ENCODE data around the gene EMILIN2.
"Not testable (repeated sequence)": the region's sequence is repeated elsewhere in the genome, so short reads cannot be mapped to it uniquely, and the experiment has no call there.

EMILIN2 gene
- 10.4 to 13.7 reads per million in 2 donors for total RNA-seq

- DNase-seq: no peak
Observed at GRCh38 chr18:2846636-2847316, at the start of gene EMILIN2. Gene EMILIN2, plus strand, starts transcription at chr18:2847006. Its CDS starts 183 bp downstream, at chr18:2847189.

- DNase-seq: no peak
Observed at GRCh38 chr18:2797951-2798350, 48.9 kb upstream of the EMILIN2 start.

- DNase-seq: no peak
Observed at GRCh38 chr18:2799369-2799768, 47.4 kb upstream of the EMILIN2 start.

GRCh38 chr18:2805970-2806943, 40.5 kb upstream of the EMILIN2 start:
- no peak for DNase-seq

GRCh38 chr18:2808640-2809039, 38.2 kb upstream of the EMILIN2 start:
- DNase-seq: not testable (repeated sequence)

- not testable (repeated sequence) for DNase-seq
Observed at GRCh38 chr18:2809666-2810183, 37.1 kb upstream of the EMILIN2 start.

GRCh38 chr18:2811416-2811815, 35.4 kb upstream of the EMILIN2 start:
- no peak for DNase-seq

GRCh38 chr18:2814928-2815327, 31.9 kb upstream of the EMILIN2 start:
- DNase-seq: no peak

GRCh38 chr18:2818281-2818680, 28.5 kb upstream of the EMILIN2 start:
- no peak for DNase-seq

GRCh38 chr18:2821695-2822094, 25.1 kb upstream of the EMILIN2 start:
- DNase-seq: no peak

GRCh38 chr18:2822213-2822921, 24.4 kb upstream of the EMILIN2 start:
- DNase-seq: no peak

- no peak for DNase-seq
Observed at GRCh38 chr18:2823202-2823601, 23.6 kb upstream of the EMILIN2 start.

GRCh38 chr18:2823966-2824365, 22.8 kb upstream of the EMILIN2 start:
- no peak for DNase-seq

GRCh38 chr18:2824865-2825264, 21.9 kb upstream of the EMILIN2 start:
- DNase-seq: no peak

GRCh38 chr18:2825613-2826175, 21.1 kb upstream of the EMILIN2 start:
- DNase-seq: no peak

GRCh38 chr18:2826581-2826980, 20.2 kb upstream of the EMILIN2 start:
- no peak for DNase-seq

GRCh38 chr18:2827061-2827460, 19.7 kb upstream of the EMILIN2 start:
- DNase-seq: no peak

GRCh38 chr18:2836118-2836517, 10.7 kb upstream of the EMILIN2 start:
- DNase-seq: not testable (repeated sequence)

- DNase-seq: not testable (repeated sequence)
Observed at GRCh38 chr18:2837290-2837689, 9.5 kb upstream of the EMILIN2 start.

- DNase-seq: no peak
Observed at GRCh38 chr18:2839202-2839601, 7.6 kb upstream of the EMILIN2 start.

- no peak for DNase-seq
Observed at GRCh38 chr18:2840521-2840920, 6.3 kb upstream of the EMILIN2 start.

GRCh38 chr18:2843146-2843545, 3.7 kb upstream of the EMILIN2 start:
- DNase-seq: no peak

- no peak for DNase-seq
Observed at GRCh38 chr18:2845172-2845571, 1.6 kb upstream of the EMILIN2 start.
